Activated CD4-positive, alpha-beta T cell treated with anti-CD3 and anti-CD28 coated beads, Interleukin-2, Interleukin-6, amounts not matched to agents 100 ng/mL and 50 ng/mL, durations not matched to agents 16 hours and 8 hours (primary cell): ENCODE data around the gene CEACAM16.
A peak's percentile ranks its signal among the peaks of the same experiment; 100 is the strongest.

ENCODE experiments used
- DNase-seq: peaks from one replicate; pipeline ENCODE4 v3.0.0-alpha.2; 2020

Gene CEACAM16

DNA sequence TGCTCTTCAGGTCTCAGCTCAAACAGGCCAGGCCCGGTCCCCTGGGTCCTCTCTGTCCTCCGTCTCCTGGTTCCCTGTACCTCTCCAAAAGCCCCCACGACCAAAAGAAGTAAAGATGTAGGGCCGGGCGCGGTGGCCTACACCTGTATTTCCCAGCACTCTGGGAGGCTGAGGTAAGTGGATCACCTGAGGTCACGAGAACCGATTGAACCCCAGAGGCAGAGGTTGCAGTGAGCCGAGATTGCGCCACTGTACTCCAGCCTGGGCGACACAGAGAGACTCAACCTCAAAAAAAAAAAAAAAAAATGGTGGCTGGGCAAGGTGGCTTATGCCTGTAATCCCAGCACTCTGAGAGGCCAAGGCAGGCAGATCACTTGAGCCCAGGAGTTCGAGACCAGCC, 27.5 kb downstream of the CEACAM16 start:
- no peak for DNase-seq

DNA sequence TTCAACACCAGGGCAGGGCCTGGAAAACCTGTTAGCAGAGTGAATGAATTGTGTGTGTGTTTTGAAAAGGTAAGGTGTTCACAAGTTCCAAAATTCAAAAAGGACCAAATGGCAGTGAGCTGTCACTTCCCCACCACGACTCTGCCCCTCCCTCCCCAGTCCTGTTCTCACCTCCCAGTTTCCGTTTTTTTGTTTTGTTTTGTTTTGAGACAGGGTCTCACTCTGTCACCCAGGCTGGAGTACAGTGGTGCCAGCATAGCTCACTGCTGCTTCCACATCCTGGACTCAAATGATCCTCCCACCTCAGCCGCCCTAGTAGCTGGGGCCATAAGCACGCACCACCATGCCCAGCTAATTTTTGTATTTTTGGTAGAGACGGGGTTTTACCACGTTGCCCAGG, 29.2 kb downstream of the CEACAM16 start:
- peak; percentile 33 for DNase-seq

GRCh38 chr19:44729516-44730033, 30.6 kb downstream of the CEACAM16 start:
- DNase-seq = no peak

DNA sequence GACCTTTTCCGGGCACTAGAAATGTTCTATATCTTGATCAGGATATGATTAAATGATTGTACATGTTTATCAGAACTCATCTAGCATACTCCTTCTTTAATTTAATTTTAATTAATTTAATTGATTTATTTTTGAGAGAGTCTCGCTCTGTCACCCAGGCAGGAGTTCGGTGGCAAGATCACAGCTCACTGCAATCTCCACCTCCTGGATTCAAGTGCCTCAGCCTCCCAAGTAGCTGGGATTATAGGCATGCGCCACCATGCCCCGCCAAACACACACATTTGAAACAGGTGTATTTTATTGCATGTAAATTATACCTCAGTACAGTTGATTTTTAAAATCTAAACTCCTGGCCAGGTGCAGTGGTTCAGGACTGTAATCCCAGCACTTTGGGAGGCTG, 32.1 kb downstream of the CEACAM16 start:
- no peak for DNase-seq

DNA sequence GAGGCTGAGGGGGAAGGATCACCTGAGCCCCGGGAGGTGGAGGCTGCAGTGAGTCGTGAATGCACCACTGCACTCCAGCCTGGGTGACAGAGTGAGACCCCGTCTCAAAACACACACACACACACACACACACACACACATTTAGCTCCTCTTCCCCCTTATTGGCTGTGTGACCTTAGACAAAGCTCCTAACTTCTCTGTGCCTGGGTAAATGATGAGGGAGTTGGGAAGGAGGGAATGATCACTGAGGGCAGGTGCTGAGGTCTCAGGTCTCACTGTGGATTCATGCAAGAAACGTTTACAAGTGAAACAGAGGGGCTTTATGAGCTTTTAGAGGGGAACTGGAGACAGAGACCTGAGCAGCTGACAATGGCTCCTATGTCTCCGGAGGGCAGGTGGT, 32.7 kb downstream of the CEACAM16 start:
- DNase-seq = no peak

- DNase-seq = no peak
These were observed 33.5 kb downstream of the CEACAM16 start for GRCh38 chr19:44732235-44733014.

GRCh38 chr19:44734357-44734756, 35.4 kb downstream of the CEACAM16 start:
- no peak for DNase-seq

GRCh38 chr19:44735011-44735410, 36.1 kb downstream of the CEACAM16 start:
- no peak for DNase-seq

DNA sequence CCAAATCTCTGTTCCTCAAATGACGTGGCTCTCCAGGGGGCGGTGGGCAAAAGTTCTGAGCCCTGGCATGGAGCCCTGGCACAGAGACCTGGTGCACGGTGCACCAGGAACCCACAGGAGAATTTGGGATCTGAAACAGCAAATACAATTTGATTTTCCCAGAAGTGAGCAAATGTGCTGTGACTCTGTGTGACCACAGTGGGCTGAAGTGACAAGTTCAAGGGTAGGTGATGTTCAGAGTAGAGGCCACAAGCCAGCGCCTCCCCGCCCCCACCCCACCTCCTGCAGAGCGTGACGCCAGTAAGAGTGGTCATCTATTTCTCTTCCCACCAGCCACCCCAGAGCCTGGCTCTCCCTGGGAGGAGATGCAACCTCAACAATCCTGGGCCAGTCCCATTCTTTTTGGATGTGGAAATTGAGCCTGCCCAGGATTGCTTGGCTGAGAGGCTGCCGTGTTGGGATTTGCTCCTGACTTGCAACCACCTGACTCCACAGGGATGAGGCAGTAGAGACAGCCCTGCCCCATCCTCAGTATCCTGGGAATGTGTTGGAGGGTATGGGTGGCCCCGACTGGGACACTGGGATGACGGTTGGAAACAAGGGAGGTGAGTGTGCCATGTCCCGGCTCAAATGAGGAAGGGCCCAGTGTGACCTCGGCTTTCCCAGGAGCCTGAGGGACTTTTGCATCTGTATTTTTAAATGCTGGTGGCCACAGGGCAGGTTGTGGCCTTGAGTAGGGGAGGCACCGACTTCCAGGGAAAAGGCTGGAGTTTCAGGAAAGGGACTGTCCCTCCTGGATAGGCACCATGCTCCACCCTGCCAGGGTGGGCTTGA, 38.5 kb downstream of the CEACAM16 start:
- no peak for DNase-seq

GRCh38 chr19:44738136-44738535, 39.2 kb downstream of the CEACAM16 start:
- DNase-seq = no peak

- no peak for DNase-seq
These were observed 39.9 kb downstream of the CEACAM16 start for GRCh38 chr19:44738603-44739558.

GRCh38 chr19:44740351-44740824, 41.4 kb downstream of the CEACAM16 start:
- DNase-seq = no peak

GRCh38 chr19:44741258-44741731, 42.3 kb downstream of the CEACAM16 start:
- DNase-seq = no peak

- peak; percentile 57 for DNase-seq
These were observed 42.9 kb downstream of the CEACAM16 start for GRCh38 chr19:44741841-44742329.

GRCh38 chr19:44742330-44743061, 43.5 kb downstream of the CEACAM16 start:
- no peak for DNase-seq

DNA sequence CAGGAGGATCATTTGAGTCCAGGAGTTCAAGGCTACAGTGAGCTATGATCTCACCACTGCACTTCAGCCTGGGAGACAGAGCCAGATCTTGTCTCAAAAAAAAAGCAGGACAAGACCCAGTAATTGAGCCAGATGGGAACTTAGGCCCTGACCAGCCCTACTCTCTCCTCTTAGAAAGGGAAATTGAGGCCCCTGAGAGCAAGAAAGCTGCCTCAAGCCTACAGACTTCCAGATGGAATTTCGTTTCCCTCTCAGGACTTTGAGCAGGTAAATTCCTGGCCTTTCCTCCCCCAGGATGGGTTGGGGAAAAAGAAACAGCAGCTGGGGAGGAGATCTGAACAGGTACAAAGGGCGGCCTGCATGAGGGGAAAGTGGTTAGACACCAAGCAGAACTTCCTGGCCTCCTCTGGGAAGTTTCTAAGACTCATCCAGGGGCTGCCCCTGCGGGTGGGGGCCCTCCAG, 46.0 kb downstream of the CEACAM16 start:
- DNase-seq = no peak

DNA sequence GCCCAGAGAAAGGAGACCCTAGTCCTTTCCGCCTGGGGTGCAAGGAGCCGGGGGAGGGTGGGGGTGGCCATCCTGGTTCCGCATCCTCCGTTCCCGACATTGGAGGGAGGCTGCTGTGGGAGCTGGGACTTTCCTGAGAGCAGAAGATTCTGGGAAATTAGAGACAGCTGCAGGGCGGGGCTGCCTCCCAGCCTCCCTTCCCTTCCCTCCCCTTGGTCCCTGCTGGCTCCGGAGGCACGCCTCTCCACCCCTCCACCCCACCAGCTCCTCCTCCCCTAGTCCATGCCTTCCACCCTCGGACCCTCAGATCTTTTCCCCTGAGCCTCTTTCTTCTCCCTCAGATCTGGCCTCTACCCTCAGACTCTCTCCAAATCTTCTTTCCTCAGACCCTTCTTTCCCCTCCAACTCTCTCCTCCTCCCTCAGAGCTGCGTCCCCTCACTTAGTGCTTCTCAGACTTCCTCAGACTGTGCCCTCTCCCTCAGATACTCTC, 46.4 kb downstream of the CEACAM16 start:
- DNase-seq = no peak

GRCh38 chr19:44745887-44746600, 47.1 kb downstream of the CEACAM16 start:
- no peak for DNase-seq

GRCh38 chr19:44746616-44746945, 47.6 kb downstream of the CEACAM16 start:
- DNase-seq = no peak

- peak; percentile 94 for DNase-seq
These were observed 48.2 kb downstream of the CEACAM16 start for GRCh38 chr19:44746946-44747738.
